GM12892 (cell line): Measurements from ENCODE around the gene SHROOM2.

ENCODE experiments used
- POLR2A ChIP-seq: IDR thresholded peaks from 2 replicates; pipeline ENCODE4 v1.6.1; 2011; ENCODE audit warnings: low read depth, low read length, control low read depth
- POLR2AphosphoS5 ChIP-seq: IDR thresholded peaks from 2 replicates; pipeline ENCODE4 v1.6.1; 2011; ENCODE audit warnings: low read depth, low read length, control low read depth

- TF ChIP-seq POLR2A (no peak), POLR2AphosphoS5 (no peak)
These were observed 111.5 kb downstream of the SHROOM2 start for GRCh38 chrX:9897761-9898161.
